ENCODE results near the gene TMEM89. TPM values are rescaled to one million over a fixed set of nuclear protein-coding genes. Genes with fewer than 3 reads are reported as not detected.

The TMEM89 gene
- total and polyA plus RNA-seq, 2 of the 13 experiments (the other 11 are each of a cell fraction or from before 2014, with no cell fraction given), result 0.31 to 0.59 TPM

DNA sequence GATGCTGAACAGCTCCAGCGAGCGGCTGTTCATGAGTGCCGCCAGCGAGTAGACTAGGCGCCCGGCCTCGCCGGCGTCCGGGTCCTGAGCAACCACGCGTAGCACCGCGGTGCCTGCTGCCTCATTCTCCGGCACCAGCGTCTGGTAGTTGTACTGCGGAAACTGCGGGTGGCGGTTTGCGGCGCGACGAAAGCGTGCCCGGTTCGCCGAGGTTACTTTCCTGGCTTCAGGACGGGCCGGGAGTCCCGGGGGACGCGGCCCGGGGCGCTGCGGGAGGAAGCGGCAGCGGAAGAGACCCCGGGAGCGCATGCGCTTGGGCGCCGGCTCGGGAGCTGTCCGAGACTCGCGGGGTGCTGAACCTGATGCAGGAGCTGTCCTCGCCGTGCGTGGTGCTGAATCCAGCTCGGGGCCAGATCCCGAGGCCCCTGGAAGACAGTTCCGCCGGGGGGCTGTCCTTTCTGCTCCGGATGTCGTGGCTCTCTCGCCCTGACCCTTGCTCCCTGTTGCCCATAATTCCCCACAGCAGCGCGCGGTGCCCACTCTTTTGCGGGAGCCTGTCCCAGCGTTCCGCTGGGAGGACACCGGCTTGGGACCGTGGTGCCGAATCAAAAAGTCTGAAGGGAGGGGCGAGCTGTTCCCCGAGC, 40.1 kb upstream of the TMEM89 start (continued):
- TF ChIP-seq ZNF788 (CRISPR knock-in tag; IDR thresholded peaks at IDR 0.05; ENCODE audit: borderline replicate concordance), result peak; percentile 100
- peak; percentile 99 for TF ChIP-seq ZNF577 (CRISPR knock-in tag; IDR thresholded peaks at IDR 0.05; ENCODE audit: borderline replicate concordance, low read depth)
- peak; percentile 75; the same call in 1 of the 2 replicates for TF ChIP-seq ZNF460 (CRISPR knock-in tag; IDR thresholded peaks at IDR 0.05; ENCODE audit: borderline replicate concordance)
- peak; percentile 99 for TF ChIP-seq ZBTB8A (CRISPR knock-in tag; IDR thresholded peaks at IDR 0.05; ENCODE audit: borderline replicate concordance, low read depth)
- TF ChIP-seq ATM (IDR thresholded peaks at IDR 0.05; ENCODE audit: borderline replicate concordance), result no peak
- TF ChIP-seq ZNF124 (CRISPR knock-in tag; IDR thresholded peaks at IDR 0.05), result peak; percentile 100
- TF ChIP-seq, protein P1, sequence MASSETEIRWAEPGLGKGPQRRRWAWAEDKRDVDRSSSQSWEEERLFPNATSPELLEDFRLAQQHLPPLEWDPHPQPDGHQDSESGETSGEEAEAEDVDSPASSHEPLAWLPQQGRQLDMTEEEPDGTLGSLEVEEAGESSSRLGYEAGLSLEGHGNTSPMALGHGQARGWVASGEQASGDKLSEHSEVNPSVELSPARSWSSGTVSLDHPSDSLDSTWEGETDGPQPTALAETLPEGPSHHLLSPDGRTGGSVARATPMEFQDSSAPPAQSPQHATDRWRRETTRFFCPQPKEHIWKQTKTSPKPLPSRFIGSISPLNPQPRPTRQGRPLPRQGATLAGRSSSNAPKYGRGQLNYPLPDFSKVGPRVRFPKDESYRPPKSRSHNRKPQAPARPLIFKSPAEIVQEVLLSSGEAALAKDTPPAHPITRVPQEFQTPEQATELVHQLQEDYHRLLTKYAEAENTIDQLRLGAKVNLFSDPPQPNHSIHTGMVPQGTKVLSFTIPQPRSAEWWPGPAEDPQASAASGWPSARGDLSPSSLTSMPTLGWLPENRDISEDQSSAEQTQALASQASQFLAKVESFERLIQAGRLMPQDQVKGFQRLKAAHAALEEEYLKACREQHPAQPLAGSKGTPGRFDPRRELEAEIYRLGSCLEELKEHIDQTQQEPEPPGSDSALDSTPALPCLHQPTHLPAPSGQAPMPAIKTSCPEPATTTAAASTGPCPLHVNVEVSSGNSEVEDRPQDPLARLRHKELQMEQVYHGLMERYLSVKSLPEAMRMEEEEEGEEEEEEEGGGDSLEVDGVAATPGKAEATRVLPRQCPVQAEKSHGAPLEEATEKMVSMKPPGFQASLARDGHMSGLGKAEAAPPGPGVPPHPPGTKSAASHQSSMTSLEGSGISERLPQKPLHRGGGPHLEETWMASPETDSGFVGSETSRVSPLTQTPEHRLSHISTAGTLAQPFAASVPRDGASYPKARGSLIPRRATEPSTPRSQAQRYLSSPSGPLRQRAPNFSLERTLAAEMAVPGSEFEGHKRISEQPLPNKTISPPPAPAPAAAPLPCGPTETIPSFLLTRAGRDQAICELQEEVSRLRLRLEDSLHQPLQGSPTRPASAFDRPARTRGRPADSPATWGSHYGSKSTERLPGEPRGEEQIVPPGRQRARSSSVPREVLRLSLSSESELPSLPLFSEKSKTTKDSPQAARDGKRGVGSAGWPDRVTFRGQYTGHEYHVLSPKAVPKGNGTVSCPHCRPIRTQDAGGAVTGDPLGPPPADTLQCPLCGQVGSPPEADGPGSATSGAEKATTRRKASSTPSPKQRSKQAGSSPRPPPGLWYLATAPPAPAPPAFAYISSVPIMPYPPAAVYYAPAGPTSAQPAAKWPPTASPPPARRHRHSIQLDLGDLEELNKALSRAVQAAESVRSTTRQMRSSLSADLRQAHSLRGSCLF (CRISPR knock-in tag; IDR thresholded peaks at IDR 0.05; ENCODE audit: borderline replicate concordance), result peak; percentile 100
- TF ChIP-seq, protein P2, sequence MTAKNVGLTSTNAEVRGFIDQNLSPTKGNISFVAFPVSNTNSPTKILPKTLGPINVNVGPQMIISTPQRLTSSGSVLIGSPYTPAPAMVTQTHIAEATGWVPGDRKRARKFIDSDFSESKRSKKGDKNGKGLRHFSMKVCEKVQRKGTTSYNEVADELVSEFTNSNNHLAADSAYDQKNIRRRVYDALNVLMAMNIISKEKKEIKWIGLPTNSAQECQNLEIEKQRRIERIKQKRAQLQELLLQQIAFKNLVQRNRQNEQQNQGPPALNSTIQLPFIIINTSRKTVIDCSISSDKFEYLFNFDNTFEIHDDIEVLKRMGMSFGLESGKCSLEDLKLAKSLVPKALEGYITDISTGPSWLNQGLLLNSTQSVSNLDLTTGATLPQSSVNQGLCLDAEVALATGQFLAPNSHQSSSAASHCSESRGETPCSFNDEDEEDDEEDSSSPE (CRISPR knock-in tag; IDR thresholded peaks at IDR 0.05), result peak; percentile 93
- TF ChIP-seq, protein P3, sequence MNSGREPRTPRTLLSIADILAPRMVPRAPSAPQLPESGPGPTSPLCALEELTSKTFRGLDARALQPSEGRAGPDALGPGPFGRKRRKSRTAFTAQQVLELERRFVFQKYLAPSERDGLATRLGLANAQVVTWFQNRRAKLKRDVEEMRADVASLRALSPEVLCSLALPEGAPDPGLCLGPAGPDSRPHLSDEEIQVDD (CRISPR knock-in tag; IDR thresholded peaks at IDR 0.05; ENCODE audit: borderline replicate concordance), result peak; percentile 100
- TF ChIP-seq ZNF776 (CRISPR knock-in tag; IDR thresholded peaks at IDR 0.05), result peak; percentile 100
- TF ChIP-seq RFX3 (CRISPR knock-in tag; IDR thresholded peaks at IDR 0.05), result peak; percentile 80
- TF ChIP-seq POLR2G (IDR thresholded peaks at IDR 0.05; ENCODE audit: low read depth, low read length), result peak; percentile 68
- no peak for TF ChIP-seq TCF7L2 (IDR thresholded peaks at IDR 0.05; ENCODE audit: low read depth, low read length)
- TF ChIP-seq, protein P4, sequence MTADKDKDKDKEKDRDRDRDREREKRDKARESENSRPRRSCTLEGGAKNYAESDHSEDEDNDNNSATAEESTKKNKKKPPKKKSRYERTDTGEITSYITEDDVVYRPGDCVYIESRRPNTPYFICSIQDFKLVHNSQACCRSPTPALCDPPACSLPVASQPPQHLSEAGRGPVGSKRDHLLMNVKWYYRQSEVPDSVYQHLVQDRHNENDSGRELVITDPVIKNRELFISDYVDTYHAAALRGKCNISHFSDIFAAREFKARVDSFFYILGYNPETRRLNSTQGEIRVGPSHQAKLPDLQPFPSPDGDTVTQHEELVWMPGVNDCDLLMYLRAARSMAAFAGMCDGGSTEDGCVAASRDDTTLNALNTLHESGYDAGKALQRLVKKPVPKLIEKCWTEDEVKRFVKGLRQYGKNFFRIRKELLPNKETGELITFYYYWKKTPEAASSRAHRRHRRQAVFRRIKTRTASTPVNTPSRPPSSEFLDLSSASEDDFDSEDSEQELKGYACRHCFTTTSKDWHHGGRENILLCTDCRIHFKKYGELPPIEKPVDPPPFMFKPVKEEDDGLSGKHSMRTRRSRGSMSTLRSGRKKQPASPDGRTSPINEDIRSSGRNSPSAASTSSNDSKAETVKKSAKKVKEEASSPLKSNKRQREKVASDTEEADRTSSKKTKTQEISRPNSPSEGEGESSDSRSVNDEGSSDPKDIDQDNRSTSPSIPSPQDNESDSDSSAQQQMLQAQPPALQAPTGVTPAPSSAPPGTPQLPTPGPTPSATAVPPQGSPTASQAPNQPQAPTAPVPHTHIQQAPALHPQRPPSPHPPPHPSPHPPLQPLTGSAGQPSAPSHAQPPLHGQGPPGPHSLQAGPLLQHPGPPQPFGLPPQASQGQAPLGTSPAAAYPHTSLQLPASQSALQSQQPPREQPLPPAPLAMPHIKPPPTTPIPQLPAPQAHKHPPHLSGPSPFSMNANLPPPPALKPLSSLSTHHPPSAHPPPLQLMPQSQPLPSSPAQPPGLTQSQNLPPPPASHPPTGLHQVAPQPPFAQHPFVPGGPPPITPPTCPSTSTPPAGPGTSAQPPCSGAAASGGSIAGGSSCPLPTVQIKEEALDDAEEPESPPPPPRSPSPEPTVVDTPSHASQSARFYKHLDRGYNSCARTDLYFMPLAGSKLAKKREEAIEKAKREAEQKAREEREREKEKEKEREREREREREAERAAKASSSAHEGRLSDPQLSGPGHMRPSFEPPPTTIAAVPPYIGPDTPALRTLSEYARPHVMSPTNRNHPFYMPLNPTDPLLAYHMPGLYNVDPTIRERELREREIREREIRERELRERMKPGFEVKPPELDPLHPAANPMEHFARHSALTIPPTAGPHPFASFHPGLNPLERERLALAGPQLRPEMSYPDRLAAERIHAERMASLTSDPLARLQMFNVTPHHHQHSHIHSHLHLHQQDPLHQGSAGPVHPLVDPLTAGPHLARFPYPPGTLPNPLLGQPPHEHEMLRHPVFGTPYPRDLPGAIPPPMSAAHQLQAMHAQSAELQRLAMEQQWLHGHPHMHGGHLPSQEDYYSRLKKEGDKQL (CRISPR knock-in tag; IDR thresholded peaks at IDR 0.05; ENCODE audit: low read depth), result peak; percentile 97
- no peak for TF ChIP-seq PCBP1 (IDR thresholded peaks at IDR 0.05; ENCODE audit: borderline replicate concordance, low read depth, low read length)
- peak; percentile 99 for TF ChIP-seq FOXM1 (CRISPR knock-in tag; IDR thresholded peaks at IDR 0.05)
- peak; percentile 88 for TF ChIP-seq XRCC5 (optimal IDR thresholded peaks at IDR 0.05; ENCODE audit: low read length)
- peak; percentile 100 for TF ChIP-seq KDM5B (CRISPR knock-in tag; IDR thresholded peaks at IDR 0.05; ENCODE audit: borderline replicate concordance)
